OCI-LY1 (cell line): ENCODE data around the gene QRICH1.

Source experiments
- H2AFZ ChIP-seq: fragments of 200-600 bp; sonication (generic), shearing (Covaris generic); 2 replicates; pipeline ENCODE4 v1.6.0; 2014; ENCODE audit warnings: antibody characterized with exemption, mild to moderate bottlenecking, low read length
- H3F3A ChIP-seq: fragments of 200-600 bp; sonication (generic), shearing (Covaris generic); 2 replicates; pipeline ENCODE4 v1.6.0; 2014; ENCODE audit warnings: mild to moderate bottlenecking, antibody characterized with exemption, low read length, moderate library complexity; ENCODE audit not compliant: insufficient read depth
- H3K27ac ChIP-seq: fragments of 200-600 bp; sonication (generic); 2 replicates; pipeline ENCODE4 v1.5.1; 2014; ENCODE audit warnings: low read length, mixed run types, mild to moderate bottlenecking, low read depth; ENCODE audit not compliant: poor library complexity, severe bottlenecking
- H3K27me3 ChIP-seq: fragments of 200-600 bp; sonication (generic); 2 replicates; pipeline ENCODE4 v1.6.0; 2014; ENCODE audit warnings: antibody characterized with exemption, mild to moderate bottlenecking, low read length, moderate library complexity; ENCODE audit not compliant: insufficient read depth
- H3K36me3 ChIP-seq: fragments of 200-600 bp; sonication (generic); 2 replicates; pipeline ENCODE4 v1.6.1; 2014; ENCODE audit warnings: mild to moderate bottlenecking, antibody characterized with exemption, low read length, moderate library complexity, mixed read lengths; ENCODE audit not compliant: insufficient read depth
- H3K4me1 ChIP-seq: fragments of 200-600 bp; sonication (generic); 2 replicates; pipeline ENCODE4 v1.5.1; 2014; ENCODE audit warnings: mild to moderate bottlenecking, low read length, moderate library complexity; ENCODE audit not compliant: insufficient read depth, severe bottlenecking
- H3K4me2 ChIP-seq: fragments of 200-600 bp; sonication (generic), shearing (Covaris generic); 2 replicates; pipeline ENCODE4 v1.6.1; 2014; ENCODE audit warnings: low read length
- H3K4me3 ChIP-seq: fragments of 200-600 bp; sonication (generic); 2 replicates; pipeline ENCODE4 v1.5.1; 2014; ENCODE audit warnings: low read length, low read depth, mild to moderate bottlenecking, mixed read lengths; ENCODE audit not compliant: poor library complexity, severe bottlenecking
- H3K79me2 ChIP-seq: fragments of 200-600 bp; shearing (Covaris generic); 2 replicates; pipeline ENCODE4 v1.6.1; 2016; ENCODE audit warnings: mixed run types, low read length, mixed read lengths; ENCODE audit not compliant: insufficient read depth
- H3K9ac ChIP-seq: fragments of 200-600 bp; sonication (generic), shearing (Covaris generic); 2 replicates; pipeline ENCODE4 v1.6.1; 2014; ENCODE audit warnings: mild to moderate bottlenecking, low read length, mixed read lengths
- H3K9me2 ChIP-seq: fragments of 200-600 bp; sonication (generic), shearing (Covaris generic); 2 replicates; pipeline ENCODE4 v1.6.1; 2014; ENCODE audit warnings: low read depth, mild to moderate bottlenecking, low read length, mixed read lengths
- H3K9me3 ChIP-seq: fragments of 200-600 bp; shearing (Covaris generic); 2 replicates; pipeline ENCODE4 v1.6.1; 2014; ENCODE audit warnings: low read length, mixed read lengths
- H4K20me1 ChIP-seq: fragments of 200-600 bp; sonication (generic), shearing (Covaris generic); 2 replicates; pipeline ENCODE4 v1.6.0; 2016; ENCODE audit warnings: mild to moderate bottlenecking, low read length; ENCODE audit not compliant: insufficient read depth
- CTCF ChIP-seq: fragments of 200-600 bp; sonication (generic), shearing (Covaris generic); IDR thresholded peaks from 2 replicates; pipeline ENCODE4 v1.5.1; 2017; ENCODE audit warnings: mild to moderate bottlenecking, antibody characterized with exemption, low read length, moderate library complexity, mixed read lengths
- EZH2 ChIP-seq: fragments of 200-600 bp; sonication (generic), shearing (Covaris generic); IDR thresholded peaks from 2 replicates; pipeline ENCODE4 v1.8.0; 2017; ENCODE audit warnings: borderline replicate concordance, mixed run types, mild to moderate bottlenecking, antibody characterized with exemption, low read length, moderate library complexity, mixed read lengths

The QRICH1 gene

GRCh38 chr3:49035281-49035680 is 58.6 kb downstream of the QRICH1 start:
- no peak overlapping the region for H3K4me2 ChIP-seq
- no peaks in the 10 kb centered on the region for H3K79me2 ChIP-seq
- H3K4me1 ChIP-seq = no peaks in the 10 kb centered on the region
- no peak overlapping the region for H3K9ac ChIP-seq
- no peaks in the 10 kb centered on the region for H3K27me3 ChIP-seq
- no peaks in the 10 kb centered on the region for H3K9me3 ChIP-seq
- no peaks in the 10 kb centered on the region for H4K20me1 ChIP-seq
- TF ChIP-seq EZH2 (no peak), CTCF (no peak)
- peaks cover 70% of the 10 kb centered on the region for H3K36me3 ChIP-seq
- no peaks in the 10 kb centered on the region for H3F3A ChIP-seq
- no peak overlapping the region for H3K4me3 ChIP-seq
- H3K27ac ChIP-seq = no peak overlapping the region
- H2AFZ ChIP-seq = no peak overlapping the region
- no peaks in the 10 kb centered on the region for H3K9me2 ChIP-seq

- no peaks in the 10 kb centered on the region for H3K27me3 ChIP-seq
- peaks cover 72% of the 10 kb centered on the region for H3K36me3 ChIP-seq
- H2AFZ ChIP-seq = no peak overlapping the region
- no peaks in the 10 kb centered on the region for H4K20me1 ChIP-seq
- no peak overlapping the region for H3K4me2 ChIP-seq
- H3K9ac ChIP-seq = no peak overlapping the region
- no peak for TF ChIP-seq CTCF
- TF ChIP-seq EZH2 = no peak
- H3K9me3 ChIP-seq = no peaks in the 10 kb centered on the region
- no peaks in the 10 kb centered on the region for H3K79me2 ChIP-seq
- no peaks in the 10 kb centered on the region for H3K9me2 ChIP-seq
- H3F3A ChIP-seq = 0 out of 2 replicates have a peak, but pooled peaks cover 1% of the 10 kb centered on the region
- H3K4me3 ChIP-seq = no peak overlapping the region
- H3K27ac ChIP-seq = no peak overlapping the region
- peaks cover 1% of the 10 kb centered on the region for H3K4me1 ChIP-seq
Observed at GRCh38 chr3:49034650-49035049, 59.2 kb downstream of the QRICH1 start.

- Histone ChIP-seq H3K27ac (no peak overlapping the region), H3K36me3 (peaks cover 82% of the 10 kb centered on the region), H3K9me2 (no peaks in the 10 kb centered on the region), H3K9me3 (no peaks in the 10 kb centered on the region), H3K4me3 (no peak overlapping the region), H3K79me2 (no peaks in the 10 kb centered on the region), H3K4me2 (no peak overlapping the region), H3K9ac (no peak overlapping the region), H2AFZ (no peak overlapping the region), H4K20me1 (no peaks in the 10 kb centered on the region), H3K27me3 (no peaks in the 10 kb centered on the region), H3F3A (0 out of 2 replicates have a peak, but pooled peaks cover 2% of the 10 kb centered on the region), H3K4me1 (peaks cover 14% of the 10 kb centered on the region)
- TF ChIP-seq CTCF = no peak
- TF ChIP-seq EZH2 = no peak
Observed at GRCh38 chr3:49032646-49033304, 61.1 kb downstream of the QRICH1 start.
